WI38 (cell line): Measurements from ENCODE around the gene KLHL28.

Source experiments
- H3K4me3 ChIP-seq: 2 replicates; pipeline ENCODE4 v1.5.1; 2011; ENCODE audit warnings: low read depth, mild to moderate bottlenecking, control low read depth, low read length
- CTCF ChIP-seq: IDR thresholded peaks from 2 replicates; pipeline ENCODE4 v1.5.1; 2012; ENCODE audit warnings: low read depth, mild to moderate bottlenecking, control low read depth, low read length

The KLHL28 gene

GRCh38 chr14:44945264-44945663 is 16.5 kb downstream of the KLHL28 start:
- no peak overlapping the region for H3K4me3 ChIP-seq
- no peak for TF ChIP-seq CTCF

GRCh38 chr14:44944107-44944506 is 17.6 kb downstream of the KLHL28 start:
- no peak overlapping the region for H3K4me3 ChIP-seq
- TF ChIP-seq CTCF = no peak

- no peak overlapping the region for H3K4me3 ChIP-seq
- no peak for TF ChIP-seq CTCF
Observed at GRCh38 chr14:44942436-44942835, 19.3 kb downstream of the KLHL28 start.

- no peak for TF ChIP-seq CTCF
- H3K4me3 ChIP-seq = no peak overlapping the region
Observed at GRCh38 chr14:44941591-44941990, 20.2 kb downstream of the KLHL28 start.

- TF ChIP-seq CTCF = no peak
- H3K4me3 ChIP-seq = no peak overlapping the region
Observed at GRCh38 chr14:44940944-44941343, 20.8 kb downstream of the KLHL28 start.

GRCh38 chr14:44940211-44940610 is 21.5 kb downstream of the KLHL28 start:
- no peak overlapping the region for H3K4me3 ChIP-seq
- no peak for TF ChIP-seq CTCF

- no peak overlapping the region for H3K4me3 ChIP-seq
- TF ChIP-seq CTCF = no peak
Observed at GRCh38 chr14:44937547-44937946, 24.2 kb downstream of the KLHL28 start.
